HEK293 (cell line): ENCODE results near the gene GALNS.

Experiments
- CTCF ChIA-PET: fragments of 350-600 bp; formaldehyde crosslinking; extraction: SDS; loops from one replicate; lab custom pipeline; 2021; ENCODE audit warnings: antibody characterized with exemption; lab: Yijun Ruan, JAX
- POLR2A ChIA-PET: fragments of 300-600 bp; formaldehyde crosslinking; extraction: SDS; loops from one replicate; lab custom pipeline; 2020; ENCODE audit warnings: antibody characterized with exemption, inconsistent platforms; lab: Yijun Ruan, JAX
- H3K27ac ChIP-seq: fragments of 200-500 bp; sonication (Bioruptor generic); 2 replicates; pipeline ENCODE4 v1.5.1; 2014; ENCODE audit warnings: low read depth, low read length, control low read depth, inconsistent platforms; ENCODE audit errors: extremely low read depth
- H3K36me3 ChIP-seq, 2 experiments: fragments of 200-500 bp in 1 of 2; sonication (Bioruptor generic) in 1 of 2; 1 replicate in 1 of 2; 2 replicates in 1 of 2; pipeline ENCODE4 v1.5.1; 2014 to 2017; ENCODE audit warnings: inconsistent platforms in 2 of 2, low read length in 2 of 2; ENCODE audit not compliant: control insufficient read depth in 2 of 2, insufficient read depth in 1 of 2
- H3K4me1 ChIP-seq: fragments of 200-500 bp; sonication (Bioruptor generic); 2 replicates; pipeline ENCODE4 v1.5.1; 2014; ENCODE audit warnings: mild to moderate bottlenecking, low read length, inconsistent platforms; ENCODE audit not compliant: control insufficient read depth, insufficient read depth
- H3K4me3 ChIP-seq: 2 replicates; pipeline ENCODE4 v1.5.1; 2011; ENCODE audit warnings: low read depth, mild to moderate bottlenecking, control low read depth, low read length, moderate library complexity
- H3K9me3 ChIP-seq: fragments of 200-500 bp; sonication (Bioruptor generic); 2 replicates; pipeline ENCODE4 v1.5.1; 2014; ENCODE audit warnings: low read depth, low read length, inconsistent platforms; ENCODE audit not compliant: control insufficient read depth, insufficient read depth
- GLIS1 ChIP-seq: fragments of 450-650 bp; formaldehyde crosslinking; IDR thresholded peaks from 2 replicates; pipeline ENCODE4 v1.5.1; 2016; ENCODE audit warnings: missing biosample characterization, missing genetic modification characterization
- GLIS2 ChIP-seq: fragments of 450-650 bp; formaldehyde crosslinking; IDR thresholded peaks from 2 replicates; pipeline ENCODE4 v1.5.1; 2016; ENCODE audit warnings: missing biosample characterization, missing genetic modification characterization
- KLF1 ChIP-seq: fragments of 450-650 bp; formaldehyde crosslinking; IDR thresholded peaks from 2 replicates; pipeline ENCODE4 v1.5.1; 2016; ENCODE audit warnings: missing biosample characterization, missing genetic modification characterization
- KLF7 ChIP-seq: fragments of 450-650 bp; formaldehyde crosslinking; IDR thresholded peaks from 2 replicates; pipeline ENCODE4 v1.5.1; 2016; ENCODE audit warnings: missing biosample characterization, missing genetic modification characterization, borderline replicate concordance
- KLF8 ChIP-seq: fragments of 450-650 bp; formaldehyde crosslinking; IDR thresholded peaks from 2 replicates; pipeline ENCODE4 v1.5.1; 2016; ENCODE audit warnings: missing biosample characterization, missing genetic modification characterization
- MYNN ChIP-seq: fragments of 450-650 bp; formaldehyde crosslinking; IDR thresholded peaks from 2 replicates; pipeline ENCODE4 v1.5.1; 2016; ENCODE audit warnings: missing biosample characterization, missing genetic modification characterization, borderline replicate concordance
- SP7 ChIP-seq: fragments of 450-650 bp; formaldehyde crosslinking; IDR thresholded peaks from 2 replicates; pipeline ENCODE4 v1.5.1; 2016; ENCODE audit warnings: missing biosample characterization, missing genetic modification characterization
- ZBTB20 ChIP-seq: fragments of 450-650 bp; formaldehyde crosslinking; IDR thresholded peaks from 2 replicates; pipeline ENCODE4 v1.5.1; 2016; ENCODE audit warnings: missing biosample characterization, missing genetic modification characterization
- ZFHX2 ChIP-seq: fragments of 450-650 bp; formaldehyde crosslinking; conservative IDR thresholded peaks from 2 replicates; pipeline ENCODE4 v1.5.1; 2016; ENCODE audit warnings: missing biosample characterization, missing genetic modification characterization
- ZFP37 ChIP-seq: fragments of 450-650 bp; formaldehyde crosslinking; IDR thresholded peaks from 2 replicates; pipeline ENCODE4 v1.5.1; 2016; ENCODE audit warnings: missing biosample characterization, missing genetic modification characterization
- ZNF10 ChIP-seq: fragments of 450-650 bp; formaldehyde crosslinking; IDR thresholded peaks from 2 replicates; pipeline ENCODE4 v1.5.1; 2017; ENCODE audit warnings: missing biosample characterization, missing genetic modification characterization
- ZNF335 ChIP-seq: fragments of 450-650 bp; formaldehyde crosslinking; conservative IDR thresholded peaks from 2 replicates; pipeline ENCODE4 v1.5.1; 2016; ENCODE audit warnings: missing biosample characterization, missing genetic modification characterization
- ZNF341 ChIP-seq: fragments of 450-650 bp; formaldehyde crosslinking; IDR thresholded peaks from 2 replicates; pipeline ENCODE4; 2016; ENCODE audit warnings: low read depth, missing biosample characterization, missing genetic modification characterization
- ZNF660 ChIP-seq: fragments of 450-650 bp; IDR thresholded peaks from 2 replicates; pipeline ENCODE4 v1.5.1; 2018; ENCODE audit warnings: missing biosample characterization, mild to moderate bottlenecking, missing genetic modification characterization
- ZSCAN23 ChIP-seq: fragments of 450-650 bp; formaldehyde crosslinking; IDR thresholded peaks from 2 replicates; pipeline ENCODE4 v1.5.1; 2016; ENCODE audit warnings: missing biosample characterization, missing genetic modification characterization
- TF ChIP-seq, protein P1 (sequence below): fragments of 450-650 bp; formaldehyde crosslinking; IDR thresholded peaks from 2 replicates; pipeline ENCODE4 v1.5.1; 2016; ENCODE audit warnings: missing biosample characterization, missing genetic modification characterization
- TF ChIP-seq, protein P2 (sequence below): fragments of 450-650 bp; formaldehyde crosslinking; IDR thresholded peaks from 2 replicates; pipeline ENCODE4 v1.5.1; 2016; ENCODE audit warnings: missing biosample characterization, missing genetic modification characterization
- TF ChIP-seq, protein P3 (sequence below): fragments of 450-650 bp; formaldehyde crosslinking; IDR thresholded peaks from 2 replicates; pipeline ENCODE4 v1.5.1; 2017; ENCODE audit warnings: missing biosample characterization, missing genetic modification characterization
- TF ChIP-seq, protein P4 (sequence below): fragments of 450-650 bp; formaldehyde crosslinking; IDR thresholded peaks from 2 replicates; pipeline ENCODE4 v1.5.1; 2016; ENCODE audit warnings: missing biosample characterization, missing genetic modification characterization
- TF ChIP-seq, protein P5 (sequence below): fragments of 450-650 bp; formaldehyde crosslinking; IDR thresholded peaks from 2 replicates; pipeline ENCODE4 v1.5.1; 2017; ENCODE audit warnings: missing biosample characterization, missing genetic modification characterization
- TF ChIP-seq, protein P6 (sequence below): fragments of 450-650 bp; formaldehyde crosslinking; IDR thresholded peaks from 2 replicates; pipeline ENCODE4; 2016; ENCODE audit warnings: missing biosample characterization, missing genetic modification characterization

Gene GALNS

DNA sequence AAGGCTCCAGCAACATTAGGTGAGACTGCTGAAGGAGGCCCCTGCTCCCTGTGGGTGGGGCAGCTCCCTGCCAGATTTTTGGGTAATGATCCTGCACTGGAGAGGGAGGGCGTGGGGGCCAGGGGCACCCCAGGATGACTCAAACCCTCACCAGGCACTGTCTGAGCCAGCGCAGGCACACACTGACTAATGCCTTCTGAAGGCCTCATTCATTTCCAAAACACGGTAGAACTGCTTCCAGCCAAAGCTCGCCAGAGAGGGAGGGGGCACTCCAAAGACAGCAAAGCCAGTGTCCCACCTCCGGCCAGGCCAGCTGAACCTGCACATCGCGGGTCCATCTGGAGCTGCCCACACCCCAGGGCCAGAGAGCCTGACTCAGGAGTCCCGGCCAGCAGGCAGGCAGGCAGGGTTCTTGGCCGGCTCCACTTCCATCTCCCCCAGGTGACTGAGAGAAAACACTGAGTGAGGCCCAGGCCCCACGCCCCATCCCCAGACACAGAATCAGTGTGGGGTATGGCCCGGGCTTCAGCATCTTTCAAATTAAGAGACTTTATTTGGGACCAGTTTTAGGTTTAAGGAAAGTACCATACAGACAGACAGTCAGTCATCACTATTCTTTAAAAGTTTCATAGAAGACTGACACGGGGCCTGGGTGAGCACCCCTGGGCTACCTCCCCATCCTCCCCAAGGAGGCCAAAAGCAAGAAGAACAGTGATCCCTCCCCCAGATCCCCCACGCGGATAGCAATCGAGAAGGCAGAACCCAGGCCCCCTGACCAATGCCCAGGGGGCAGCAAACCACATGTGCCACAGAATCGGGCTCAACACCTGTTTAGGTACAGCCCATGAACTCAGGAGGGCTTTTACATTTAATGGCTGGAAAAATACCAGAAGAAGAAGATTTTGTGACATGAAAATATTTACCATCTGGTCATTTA lies 74.0 kb downstream of the GALNS start:
- ChIA-PET CTCF (interaction anchor here (0.6 to 3.3 kb wide), 8 partner anchors 10 to 40 kb away, joined by 3 to 16 read pairs (median 5); no protein-coding TSS in a partner anchor), POLR2A (interaction anchor here (1.2 to 6.7 kb wide), 4 partner anchors 13 to 19 kb away, joined by 4 to 97 read pairs (median 6); no protein-coding TSS in a partner anchor)
- H3K4me3 ChIP-seq, result no peak overlapping the region; the same call in 1 of the 2 replicates
- TF ChIP-seq KLF1 (tag by site-specific recombination), result peak; percentile 66; the same call in 1 of the 2 replicates
- TF ChIP-seq MYNN (tag by site-specific recombination), result 0 out of 2 replicates have a peak, but pooled peaks have one; percentile 23
- TF ChIP-seq ZNF660, result peak; percentile 81
- no peak for TF ChIP-seq ZSCAN23 (tag by site-specific recombination)
- TF ChIP-seq ZFP37, result no peak
- peak; percentile 18 for TF ChIP-seq GLIS2
- TF ChIP-seq GLIS1, result peak; percentile 91
- TF ChIP-seq, protein P1, sequence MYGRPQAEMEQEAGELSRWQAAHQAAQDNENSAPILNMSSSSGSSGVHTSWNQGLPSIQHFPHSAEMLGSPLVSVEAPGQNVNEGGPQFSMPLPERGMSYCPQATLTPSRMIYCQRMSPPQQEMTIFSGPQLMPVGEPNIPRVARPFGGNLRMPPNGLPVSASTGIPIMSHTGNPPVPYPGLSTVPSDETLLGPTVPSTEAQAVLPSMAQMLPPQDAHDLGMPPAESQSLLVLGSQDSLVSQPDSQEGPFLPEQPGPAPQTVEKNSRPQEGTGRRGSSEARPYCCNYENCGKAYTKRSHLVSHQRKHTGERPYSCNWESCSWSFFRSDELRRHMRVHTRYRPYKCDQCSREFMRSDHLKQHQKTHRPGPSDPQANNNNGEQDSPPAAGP (tag by site-specific recombination), result 0 out of 2 replicates have a peak, but pooled peaks have one; percentile 23
- peak; percentile 20; the same call in 1 of the 2 replicates for TF ChIP-seq ZNF341 (tag by site-specific recombination)
- TF ChIP-seq, protein P2, sequence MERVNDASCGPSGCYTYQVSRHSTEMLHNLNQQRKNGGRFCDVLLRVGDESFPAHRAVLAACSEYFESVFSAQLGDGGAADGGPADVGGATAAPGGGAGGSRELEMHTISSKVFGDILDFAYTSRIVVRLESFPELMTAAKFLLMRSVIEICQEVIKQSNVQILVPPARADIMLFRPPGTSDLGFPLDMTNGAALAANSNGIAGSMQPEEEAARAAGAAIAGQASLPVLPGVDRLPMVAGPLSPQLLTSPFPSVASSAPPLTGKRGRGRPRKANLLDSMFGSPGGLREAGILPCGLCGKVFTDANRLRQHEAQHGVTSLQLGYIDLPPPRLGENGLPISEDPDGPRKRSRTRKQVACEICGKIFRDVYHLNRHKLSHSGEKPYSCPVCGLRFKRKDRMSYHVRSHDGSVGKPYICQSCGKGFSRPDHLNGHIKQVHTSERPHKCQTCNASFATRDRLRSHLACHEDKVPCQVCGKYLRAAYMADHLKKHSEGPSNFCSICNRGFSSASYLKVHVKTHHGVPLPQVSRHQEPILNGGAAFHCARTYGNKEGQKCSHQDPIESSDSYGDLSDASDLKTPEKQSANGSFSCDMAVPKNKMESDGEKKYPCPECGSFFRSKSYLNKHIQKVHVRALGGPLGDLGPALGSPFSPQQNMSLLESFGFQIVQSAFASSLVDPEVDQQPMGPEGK (tag by site-specific recombination), result peak; percentile 82
- TF ChIP-seq, protein P3, sequence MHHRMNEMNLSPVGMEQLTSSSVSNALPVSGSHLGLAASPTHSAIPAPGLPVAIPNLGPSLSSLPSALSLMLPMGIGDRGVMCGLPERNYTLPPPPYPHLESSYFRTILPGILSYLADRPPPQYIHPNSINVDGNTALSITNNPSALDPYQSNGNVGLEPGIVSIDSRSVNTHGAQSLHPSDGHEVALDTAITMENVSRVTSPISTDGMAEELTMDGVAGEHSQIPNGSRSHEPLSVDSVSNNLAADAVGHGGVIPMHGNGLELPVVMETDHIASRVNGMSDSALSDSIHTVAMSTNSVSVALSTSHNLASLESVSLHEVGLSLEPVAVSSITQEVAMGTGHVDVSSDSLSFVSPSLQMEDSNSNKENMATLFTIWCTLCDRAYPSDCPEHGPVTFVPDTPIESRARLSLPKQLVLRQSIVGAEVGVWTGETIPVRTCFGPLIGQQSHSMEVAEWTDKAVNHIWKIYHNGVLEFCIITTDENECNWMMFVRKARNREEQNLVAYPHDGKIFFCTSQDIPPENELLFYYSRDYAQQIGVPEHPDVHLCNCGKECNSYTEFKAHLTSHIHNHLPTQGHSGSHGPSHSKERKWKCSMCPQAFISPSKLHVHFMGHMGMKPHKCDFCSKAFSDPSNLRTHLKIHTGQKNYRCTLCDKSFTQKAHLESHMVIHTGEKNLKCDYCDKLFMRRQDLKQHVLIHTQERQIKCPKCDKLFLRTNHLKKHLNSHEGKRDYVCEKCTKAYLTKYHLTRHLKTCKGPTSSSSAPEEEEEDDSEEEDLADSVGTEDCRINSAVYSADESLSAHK (tag by site-specific recombination), result no peak
- TF ChIP-seq ZNF10 (tag by site-specific recombination), result peak; percentile 97
- peak; percentile 69 for TF ChIP-seq ZBTB20
- TF ChIP-seq, protein P4, sequence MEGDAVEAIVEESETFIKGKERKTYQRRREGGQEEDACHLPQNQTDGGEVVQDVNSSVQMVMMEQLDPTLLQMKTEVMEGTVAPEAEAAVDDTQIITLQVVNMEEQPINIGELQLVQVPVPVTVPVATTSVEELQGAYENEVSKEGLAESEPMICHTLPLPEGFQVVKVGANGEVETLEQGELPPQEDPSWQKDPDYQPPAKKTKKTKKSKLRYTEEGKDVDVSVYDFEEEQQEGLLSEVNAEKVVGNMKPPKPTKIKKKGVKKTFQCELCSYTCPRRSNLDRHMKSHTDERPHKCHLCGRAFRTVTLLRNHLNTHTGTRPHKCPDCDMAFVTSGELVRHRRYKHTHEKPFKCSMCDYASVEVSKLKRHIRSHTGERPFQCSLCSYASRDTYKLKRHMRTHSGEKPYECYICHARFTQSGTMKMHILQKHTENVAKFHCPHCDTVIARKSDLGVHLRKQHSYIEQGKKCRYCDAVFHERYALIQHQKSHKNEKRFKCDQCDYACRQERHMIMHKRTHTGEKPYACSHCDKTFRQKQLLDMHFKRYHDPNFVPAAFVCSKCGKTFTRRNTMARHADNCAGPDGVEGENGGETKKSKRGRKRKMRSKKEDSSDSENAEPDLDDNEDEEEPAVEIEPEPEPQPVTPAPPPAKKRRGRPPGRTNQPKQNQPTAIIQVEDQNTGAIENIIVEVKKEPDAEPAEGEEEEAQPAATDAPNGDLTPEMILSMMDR (tag by site-specific recombination), result peak; percentile 18; the same call in 1 of the 2 replicates
- TF ChIP-seq ZNF335, result peak; percentile 74
- peak; percentile 43 for TF ChIP-seq SP7 (tag by site-specific recombination)
- TF ChIP-seq ZFHX2, result peak; percentile 47
- TF ChIP-seq, protein P5, sequence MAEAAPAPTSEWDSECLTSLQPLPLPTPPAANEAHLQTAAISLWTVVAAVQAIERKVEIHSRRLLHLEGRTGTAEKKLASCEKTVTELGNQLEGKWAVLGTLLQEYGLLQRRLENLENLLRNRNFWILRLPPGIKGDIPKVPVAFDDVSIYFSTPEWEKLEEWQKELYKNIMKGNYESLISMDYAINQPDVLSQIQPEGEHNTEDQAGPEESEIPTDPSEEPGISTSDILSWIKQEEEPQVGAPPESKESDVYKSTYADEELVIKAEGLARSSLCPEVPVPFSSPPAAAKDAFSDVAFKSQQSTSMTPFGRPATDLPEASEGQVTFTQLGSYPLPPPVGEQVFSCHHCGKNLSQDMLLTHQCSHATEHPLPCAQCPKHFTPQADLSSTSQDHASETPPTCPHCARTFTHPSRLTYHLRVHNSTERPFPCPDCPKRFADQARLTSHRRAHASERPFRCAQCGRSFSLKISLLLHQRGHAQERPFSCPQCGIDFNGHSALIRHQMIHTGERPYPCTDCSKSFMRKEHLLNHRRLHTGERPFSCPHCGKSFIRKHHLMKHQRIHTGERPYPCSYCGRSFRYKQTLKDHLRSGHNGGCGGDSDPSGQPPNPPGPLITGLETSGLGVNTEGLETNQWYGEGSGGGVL (tag by site-specific recombination), result peak; percentile 83
- no peak for TF ChIP-seq KLF8 (tag by site-specific recombination)
- TF ChIP-seq, protein P6, sequence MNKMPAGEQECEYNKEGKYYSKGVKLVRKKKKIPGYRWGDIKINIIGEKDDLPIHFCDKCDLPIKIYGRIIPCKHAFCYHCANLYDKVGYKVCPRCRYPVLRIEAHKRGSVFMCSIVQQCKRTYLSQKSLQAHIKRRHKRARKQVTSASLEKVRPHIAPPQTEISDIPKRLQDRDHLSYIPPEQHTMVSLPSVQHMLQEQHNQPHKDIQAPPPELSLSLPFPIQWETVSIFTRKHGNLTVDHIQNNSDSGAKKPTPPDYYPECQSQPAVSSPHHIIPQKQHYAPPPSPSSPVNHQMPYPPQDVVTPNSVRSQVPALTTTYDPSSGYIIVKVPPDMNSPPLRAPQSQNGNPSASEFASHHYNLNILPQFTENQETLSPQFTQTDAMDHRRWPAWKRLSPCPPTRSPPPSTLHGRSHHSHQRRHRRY (tag by site-specific recombination), result no peak
- TF ChIP-seq KLF7 (tag by site-specific recombination), result no peak
- H3K9me3 ChIP-seq, result no peaks in the 10 kb centered on the region
- H3K27ac ChIP-seq, result peak overlapping the region; percentile 76; the same call in 1 of the 2 replicates
- H3K4me1 ChIP-seq, result peaks cover 29% of the 10 kb centered on the region
- no peaks in the 10 kb centered on the region for H3K36me3 ChIP-seq
